H1 (cell line): ENCODE measurements around the gene UNC79.

ENCODE experiments used
- EP300 ChIP-seq, 2 experiments: IDR thresholded peaks; 1 replicate in 1 of 2; 2 replicates in 1 of 2; pipeline ENCODE4 v1.6.1; 2011 to 2012; ENCODE audit warnings: low read depth in 2 of 2, low read length in 2 of 2, mild to moderate bottlenecking in 2 of 2, borderline replicate concordance in 1 of 2, inconsistent platforms in 1 of 2, moderate library complexity in 1 of 2
- GTF2F1 ChIP-seq: IDR thresholded peaks from 2 replicates; pipeline ENCODE4 v1.6.1; 2012; ENCODE audit warnings: low read depth, low read length, improper control_type of control experiment, borderline replicate concordance
- KDM5A ChIP-seq: fragments of 200-600 bp; IDR thresholded peaks from 2 replicates; pipeline ENCODE4 v1.7.1; 2012; ENCODE audit warnings: mild to moderate bottlenecking, low read length, inconsistent platforms, mixed read lengths
- NRF1 ChIP-seq: IDR thresholded peaks from 2 replicates; pipeline ENCODE4 v1.6.1; 2011; ENCODE audit warnings: mild to moderate bottlenecking, low read depth, low read length, improper control_type of control experiment
- PHF8 ChIP-seq: fragments of 200-600 bp; sonication (generic); conservative IDR thresholded peaks from 2 replicates; pipeline ENCODE4 v1.7.1; 2012; ENCODE audit warnings: low read depth, mild to moderate bottlenecking, inconsistent platforms, low read length, moderate library complexity
- POLR2A ChIP-seq, 2 experiments: IDR thresholded peaks; 1 replicate in 1 of 2; 2 replicates in 1 of 2; pipeline ENCODE4 v1.6.1; 2011; ENCODE audit warnings: low read depth in 2 of 2, low read length in 2 of 2, mild to moderate bottlenecking in 2 of 2; ENCODE audit errors: control extremely low read depth in 1 of 2
- SIN3A ChIP-seq, 2 experiments: IDR thresholded peaks in 1 of 2; conservative IDR thresholded peaks in 1 of 2; 2 replicates each; pipeline ENCODE4 v1.6.1; 2011 to 2012; ENCODE audit warnings: low read length in 2 of 2, improper control_type of control experiment in 1 of 2, low read depth in 1 of 2, mild to moderate bottlenecking in 1 of 2
- SP1 ChIP-seq: IDR thresholded peaks from 2 replicates; pipeline ENCODE4 v1.6.1; 2011; ENCODE audit warnings: low read depth, low read length
- TF ChIP-seq, protein P1 (sequence below): IDR thresholded peaks from 2 replicates; pipeline ENCODE4 v1.6.1; 2011; ENCODE audit warnings: low read depth, mild to moderate bottlenecking, low read length; ENCODE audit not compliant: insufficient read depth
- TF ChIP-seq, protein P2 (sequence below): fragments of 300-600 bp; sonication (generic); IDR thresholded peaks from 2 replicates; pipeline ENCODE4 v1.7.1; 2012; ENCODE audit warnings: low read length, moderate library complexity, mild to moderate bottlenecking, inconsistent platforms; ENCODE audit not compliant: insufficient replicate concordance
- TF ChIP-seq, protein P3 (sequence below), 3 experiments: IDR thresholded peaks; 1 replicate in 2 of 3; 2 replicates in 1 of 3; pipeline versions ENCODE4 v1.5.1 to v1.6.1; 2011; ENCODE audit warnings: low read length in 3 of 3, mild to moderate bottlenecking in 3 of 3, inconsistent platforms in 2 of 3, low read depth in 1 of 3, moderate library complexity in 1 of 3; ENCODE audit not compliant: insufficient read depth in 1 of 3; ENCODE audit errors: control extremely low read depth in 1 of 3

DNA sequence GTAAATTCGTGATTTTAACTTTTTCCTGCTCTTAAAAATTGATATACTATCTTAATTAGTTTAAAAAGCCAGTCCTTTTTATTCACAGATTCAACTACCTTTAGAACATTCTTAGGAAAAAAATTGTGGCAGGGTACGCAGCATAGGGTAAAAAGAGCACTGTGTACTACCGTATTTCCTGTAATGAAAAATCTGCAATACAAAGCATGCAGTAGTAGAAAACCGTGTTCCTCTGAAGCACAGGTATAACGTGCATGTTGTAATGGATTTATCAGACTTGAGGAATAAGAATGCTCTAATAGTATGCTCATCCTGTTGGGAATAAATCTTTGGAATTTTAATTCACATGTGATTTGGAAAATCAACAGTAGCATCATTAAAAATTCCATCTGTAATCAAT is 140.5 kb downstream of the UNC79 start:
- TF ChIP-seq, protein P1, sequence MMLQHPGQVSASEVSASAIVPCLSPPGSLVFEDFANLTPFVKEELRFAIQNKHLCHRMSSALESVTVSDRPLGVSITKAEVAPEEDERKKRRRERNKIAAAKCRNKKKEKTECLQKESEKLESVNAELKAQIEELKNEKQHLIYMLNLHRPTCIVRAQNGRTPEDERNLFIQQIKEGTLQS = no peak
- TF ChIP-seq GTF2F1 (no peak), EP300 (IDR thresholded peaks at IDR 0.05; ENCODE audit: borderline replicate concordance in 1 of 2, low read depth in 2 of 2, low read length in 2 of 2) (no peak), PHF8 (no peak), POLR2A (IDR thresholded peaks at IDR 0.05; ENCODE audit: control extremely low read depth in 1 of 2, low read depth in 2 of 2, low read length in 2 of 2) (no peak), NRF1 (no peak), SIN3A (conservative IDR thresholded peaks at IDR 0.05 in 1 of 2, IDR thresholded peaks at IDR 0.05 in 1 of 2; ENCODE audit: low read depth in 1 of 2, low read length in 2 of 2) (no peak), KDM5A (no peak), SP1 (no peak)
- TF ChIP-seq, protein P2, sequence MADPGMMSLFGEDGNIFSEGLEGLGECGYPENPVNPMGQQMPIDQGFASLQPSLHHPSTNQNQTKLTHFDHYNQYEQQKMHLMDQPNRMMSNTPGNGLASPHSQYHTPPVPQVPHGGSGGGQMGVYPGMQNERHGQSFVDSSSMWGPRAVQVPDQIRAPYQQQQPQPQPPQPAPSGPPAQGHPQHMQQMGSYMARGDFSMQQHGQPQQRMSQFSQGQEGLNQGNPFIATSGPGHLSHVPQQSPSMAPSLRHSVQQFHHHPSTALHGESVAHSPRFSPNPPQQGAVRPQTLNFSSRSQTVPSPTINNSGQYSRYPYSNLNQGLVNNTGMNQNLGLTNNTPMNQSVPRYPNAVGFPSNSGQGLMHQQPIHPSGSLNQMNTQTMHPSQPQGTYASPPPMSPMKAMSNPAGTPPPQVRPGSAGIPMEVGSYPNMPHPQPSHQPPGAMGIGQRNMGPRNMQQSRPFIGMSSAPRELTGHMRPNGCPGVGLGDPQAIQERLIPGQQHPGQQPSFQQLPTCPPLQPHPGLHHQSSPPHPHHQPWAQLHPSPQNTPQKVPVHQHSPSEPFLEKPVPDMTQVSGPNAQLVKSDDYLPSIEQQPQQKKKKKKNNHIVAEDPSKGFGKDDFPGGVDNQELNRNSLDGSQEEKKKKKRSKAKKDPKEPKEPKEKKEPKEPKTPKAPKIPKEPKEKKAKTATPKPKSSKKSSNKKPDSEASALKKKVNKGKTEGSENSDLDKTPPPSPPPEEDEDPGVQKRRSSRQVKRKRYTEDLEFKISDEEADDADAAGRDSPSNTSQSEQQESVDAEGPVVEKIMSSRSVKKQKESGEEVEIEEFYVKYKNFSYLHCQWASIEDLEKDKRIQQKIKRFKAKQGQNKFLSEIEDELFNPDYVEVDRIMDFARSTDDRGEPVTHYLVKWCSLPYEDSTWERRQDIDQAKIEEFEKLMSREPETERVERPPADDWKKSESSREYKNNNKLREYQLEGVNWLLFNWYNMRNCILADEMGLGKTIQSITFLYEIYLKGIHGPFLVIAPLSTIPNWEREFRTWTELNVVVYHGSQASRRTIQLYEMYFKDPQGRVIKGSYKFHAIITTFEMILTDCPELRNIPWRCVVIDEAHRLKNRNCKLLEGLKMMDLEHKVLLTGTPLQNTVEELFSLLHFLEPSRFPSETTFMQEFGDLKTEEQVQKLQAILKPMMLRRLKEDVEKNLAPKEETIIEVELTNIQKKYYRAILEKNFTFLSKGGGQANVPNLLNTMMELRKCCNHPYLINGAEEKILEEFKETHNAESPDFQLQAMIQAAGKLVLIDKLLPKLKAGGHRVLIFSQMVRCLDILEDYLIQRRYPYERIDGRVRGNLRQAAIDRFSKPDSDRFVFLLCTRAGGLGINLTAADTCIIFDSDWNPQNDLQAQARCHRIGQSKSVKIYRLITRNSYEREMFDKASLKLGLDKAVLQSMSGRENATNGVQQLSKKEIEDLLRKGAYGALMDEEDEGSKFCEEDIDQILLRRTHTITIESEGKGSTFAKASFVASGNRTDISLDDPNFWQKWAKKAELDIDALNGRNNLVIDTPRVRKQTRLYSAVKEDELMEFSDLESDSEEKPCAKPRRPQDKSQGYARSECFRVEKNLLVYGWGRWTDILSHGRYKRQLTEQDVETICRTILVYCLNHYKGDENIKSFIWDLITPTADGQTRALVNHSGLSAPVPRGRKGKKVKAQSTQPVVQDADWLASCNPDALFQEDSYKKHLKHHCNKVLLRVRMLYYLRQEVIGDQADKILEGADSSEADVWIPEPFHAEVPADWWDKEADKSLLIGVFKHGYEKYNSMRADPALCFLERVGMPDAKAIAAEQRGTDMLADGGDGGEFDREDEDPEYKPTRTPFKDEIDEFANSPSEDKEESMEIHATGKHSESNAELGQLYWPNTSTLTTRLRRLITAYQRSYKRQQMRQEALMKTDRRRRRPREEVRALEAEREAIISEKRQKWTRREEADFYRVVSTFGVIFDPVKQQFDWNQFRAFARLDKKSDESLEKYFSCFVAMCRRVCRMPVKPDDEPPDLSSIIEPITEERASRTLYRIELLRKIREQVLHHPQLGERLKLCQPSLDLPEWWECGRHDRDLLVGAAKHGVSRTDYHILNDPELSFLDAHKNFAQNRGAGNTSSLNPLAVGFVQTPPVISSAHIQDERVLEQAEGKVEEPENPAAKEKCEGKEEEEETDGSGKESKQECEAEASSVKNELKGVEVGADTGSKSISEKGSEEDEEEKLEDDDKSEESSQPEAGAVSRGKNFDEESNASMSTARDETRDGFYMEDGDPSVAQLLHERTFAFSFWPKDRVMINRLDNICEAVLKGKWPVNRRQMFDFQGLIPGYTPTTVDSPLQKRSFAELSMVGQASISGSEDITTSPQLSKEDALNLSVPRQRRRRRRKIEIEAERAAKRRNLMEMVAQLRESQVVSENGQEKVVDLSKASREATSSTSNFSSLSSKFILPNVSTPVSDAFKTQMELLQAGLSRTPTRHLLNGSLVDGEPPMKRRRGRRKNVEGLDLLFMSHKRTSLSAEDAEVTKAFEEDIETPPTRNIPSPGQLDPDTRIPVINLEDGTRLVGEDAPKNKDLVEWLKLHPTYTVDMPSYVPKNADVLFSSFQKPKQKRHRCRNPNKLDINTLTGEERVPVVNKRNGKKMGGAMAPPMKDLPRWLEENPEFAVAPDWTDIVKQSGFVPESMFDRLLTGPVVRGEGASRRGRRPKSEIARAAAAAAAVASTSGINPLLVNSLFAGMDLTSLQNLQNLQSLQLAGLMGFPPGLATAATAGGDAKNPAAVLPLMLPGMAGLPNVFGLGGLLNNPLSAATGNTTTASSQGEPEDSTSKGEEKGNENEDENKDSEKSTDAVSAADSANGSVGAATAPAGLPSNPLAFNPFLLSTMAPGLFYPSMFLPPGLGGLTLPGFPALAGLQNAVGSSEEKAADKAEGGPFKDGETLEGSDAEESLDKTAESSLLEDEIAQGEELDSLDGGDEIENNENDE = no peak
- TF ChIP-seq, protein P3, sequence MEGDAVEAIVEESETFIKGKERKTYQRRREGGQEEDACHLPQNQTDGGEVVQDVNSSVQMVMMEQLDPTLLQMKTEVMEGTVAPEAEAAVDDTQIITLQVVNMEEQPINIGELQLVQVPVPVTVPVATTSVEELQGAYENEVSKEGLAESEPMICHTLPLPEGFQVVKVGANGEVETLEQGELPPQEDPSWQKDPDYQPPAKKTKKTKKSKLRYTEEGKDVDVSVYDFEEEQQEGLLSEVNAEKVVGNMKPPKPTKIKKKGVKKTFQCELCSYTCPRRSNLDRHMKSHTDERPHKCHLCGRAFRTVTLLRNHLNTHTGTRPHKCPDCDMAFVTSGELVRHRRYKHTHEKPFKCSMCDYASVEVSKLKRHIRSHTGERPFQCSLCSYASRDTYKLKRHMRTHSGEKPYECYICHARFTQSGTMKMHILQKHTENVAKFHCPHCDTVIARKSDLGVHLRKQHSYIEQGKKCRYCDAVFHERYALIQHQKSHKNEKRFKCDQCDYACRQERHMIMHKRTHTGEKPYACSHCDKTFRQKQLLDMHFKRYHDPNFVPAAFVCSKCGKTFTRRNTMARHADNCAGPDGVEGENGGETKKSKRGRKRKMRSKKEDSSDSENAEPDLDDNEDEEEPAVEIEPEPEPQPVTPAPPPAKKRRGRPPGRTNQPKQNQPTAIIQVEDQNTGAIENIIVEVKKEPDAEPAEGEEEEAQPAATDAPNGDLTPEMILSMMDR (IDR thresholded peaks at IDR 0.05; ENCODE audit: control extremely low read depth in 1 of 3, insufficient read depth in 1 of 3, low read depth in 1 of 3, low read length in 3 of 3) = no peak
